ENCODE data around the gene ATG13. TPM values are rescaled to one million over a fixed set of nuclear protein-coding genes. Genes with fewer than 3 reads are reported as not detected.

Gene ATG13
- total RNA-seq, 2 donors from 2014 or later: 36.8 to 76.8 TPM

- Histone ChIP-seq H3K4me3 (no peak overlapping the region), H3K27me3 (no peaks in the 10 kb centered on the region), H3K9me3 (no peaks in the 10 kb centered on the region), H3K27ac (no peak overlapping the region), H3K36me3 (replicated peaks in 1 of 2; ENCODE audit: insufficient read depth in 1 of 2, low read depth in 2 of 2) (peaks cover 0 to 6% of the 10 kb centered on the region in 2 donors), H3K4me1 (no peaks in the 10 kb centered on the region)
- WGBS, 2 donors: 50 to 60% methylated on average over 3 of the region's 3 CpGs
- ATAC-seq (no peak), DNase-seq (no peak)
- intact Hi-C loops (cut with DNase I): no loop called here
- no peak for TF ChIP-seq POLR2A (IDR thresholded peaks at IDR 0.05)
- no peak for TF ChIP-seq CTCF (IDR thresholded peaks at IDR 0.05)
These were observed 8.1 kb downstream of the ATG13 start for GRCh38 chr11:46625406-46625805.

GRCh38 chr11:46628961-46629360 is 11.6 kb downstream of the ATG13 start:
- intact Hi-C loops (cut with DNase I): no loop called here
- Histone ChIP-seq H3K4me1 (no peaks in the 10 kb centered on the region), H3K36me3 (replicated peaks in 1 of 2; ENCODE audit: insufficient read depth in 1 of 2, low read depth in 2 of 2) (peaks cover 0 to 8% of the 10 kb centered on the region in 2 donors), H3K4me3 (no peak overlapping the region), H3K27me3 (no peaks in the 10 kb centered on the region), H3K27ac (no peak overlapping the region), H3K9me3 (no peaks in the 10 kb centered on the region)
- no peak for ATAC-seq
- DNase-seq: no peak
- TF ChIP-seq POLR2A (IDR thresholded peaks at IDR 0.05): no peak
- no peak for TF ChIP-seq CTCF (IDR thresholded peaks at IDR 0.05)
- WGBS, 2 donors: 79 to 87% methylated on average over 6 of the region's 6 CpGs

- no peak for ATAC-seq
- no peaks in the 10 kb centered on the region for H3K9me3 ChIP-seq
- peaks cover 0 to 6% of the 10 kb centered on the region in 2 donors for H3K36me3 ChIP-seq (replicated peaks in 1 of 2; ENCODE audit: insufficient read depth in 1 of 2, low read depth in 2 of 2)
These were observed 12.9 kb downstream of the ATG13 start for GRCh38 chr11:46630237-46630636.

GRCh38 chr11:46631676-46632075 is 14.3 kb downstream of the ATG13 start:
- 73 to 89% methylated on average over 2 of the region's 2 CpGs for WGBS, 2 donors
- no peak overlapping the region for H3K4me3 ChIP-seq
- H3K27me3 ChIP-seq: no peaks in the 10 kb centered on the region
- DNase-seq (no peak), ATAC-seq (no peak)
- TF ChIP-seq POLR2A (IDR thresholded peaks at IDR 0.05): no peak
- no peak for TF ChIP-seq CTCF (IDR thresholded peaks at IDR 0.05)
- no peaks in the 10 kb centered on the region for H3K9me3 ChIP-seq
- H3K27ac ChIP-seq: no peak overlapping the region
- intact Hi-C loops (cut with DNase I): no loop called here
- no peaks in the 10 kb centered on the region for H3K4me1 ChIP-seq
- peaks cover 0 to 8% of the 10 kb centered on the region in 2 donors for H3K36me3 ChIP-seq (replicated peaks in 1 of 2; ENCODE audit: insufficient read depth in 1 of 2, low read depth in 2 of 2)

More at GRCh38 chr11:46630237-46630636, 12.9 kb downstream of the ATG13 start:
- H3K27ac ChIP-seq: no peak overlapping the region
- no peaks in the 10 kb centered on the region for H3K4me1 ChIP-seq
- no peak for TF ChIP-seq CTCF (IDR thresholded peaks at IDR 0.05)
- no peak for TF ChIP-seq POLR2A (IDR thresholded peaks at IDR 0.05)
- no peaks in the 10 kb centered on the region for H3K27me3 ChIP-seq
- intact Hi-C loops (cut with DNase I): no loop called here
- H3K4me3 ChIP-seq: no peak overlapping the region
- 91 to 95% methylated on average over 1 of the region's 1 CpG for WGBS, 2 donors
- no peak for DNase-seq

GRCh38 chr11:46632502-46632901 is 15.1 kb downstream of the ATG13 start:
- WGBS, 2 donors: 92 to 93% methylated on average over 1 of the region's 1 CpG
- peaks cover 0 to 8% of the 10 kb centered on the region in 2 donors for H3K36me3 ChIP-seq (replicated peaks in 1 of 2; ENCODE audit: insufficient read depth in 1 of 2, low read depth in 2 of 2)

More at GRCh38 chr11:46632502-46632901, 15.1 kb downstream of the ATG13 start:
- H3K9me3 ChIP-seq: no peaks in the 10 kb centered on the region
- intact Hi-C loops (cut with DNase I): no loop called here
- H3K27ac ChIP-seq: no peak overlapping the region
- DNase-seq (no peak), ATAC-seq (no peak)
- no peaks in the 10 kb centered on the region for H3K4me1 ChIP-seq
- no peak overlapping the region for H3K4me3 ChIP-seq
- TF ChIP-seq CTCF (IDR thresholded peaks at IDR 0.05) (no peak), POLR2A (IDR thresholded peaks at IDR 0.05) (no peak)
- H3K27me3 ChIP-seq: no peaks in the 10 kb centered on the region
